ENCODE results near the gene TRAF3.
"Not testable (repeated sequence)": the region's sequence is repeated elsewhere in the genome, so short reads cannot be mapped to it uniquely, and the experiment has no call there.

The TRAF3 gene

GRCh38 chr14:102922490-102923200 is 145.4 kb downstream of the TRAF3 start, which contains the start of gene AMN:
Gene AMN, plus strand, starts transcription at chr14:102922663. Its CDS starts 26 bp downstream, at chr14:102922689.
- Mint-ChIP-seq H3K9me3 (no peaks in the 10 kb centered on the region), H3K36me3 (no peaks in the 10 kb centered on the region)

GRCh38 chr14:102923201-102923924 is 146.1 kb downstream of the TRAF3 start:
- H3K27me3 Mint-ChIP-seq, result peaks cover 2% of the 10 kb centered on the region
- H3K4me1 Mint-ChIP-seq, result peaks cover 13% of the 10 kb centered on the region
- H3K4me3 Mint-ChIP-seq, result peak overlapping the region; percentile 81
- no peaks in the 10 kb centered on the region for H3K9me3 Mint-ChIP-seq
- no peaks in the 10 kb centered on the region for H3K36me3 Mint-ChIP-seq
- DNase-seq (ENCODE audit: low spot score in 2 of 2) (no peak), ATAC-seq (ENCODE audit: low read depth) (no peak)
- no peak overlapping the region for H3K27ac Mint-ChIP-seq

More at GRCh38 chr14:102922490-102923200, 145.4 kb downstream of the TRAF3 start, which contains the start of gene AMN:
- Mint-ChIP-seq H3K27ac (no peak within 1 kb of the TSS), H3K27me3 (peaks cover 2% of the 10 kb centered on the region), H3K4me1 (peaks cover 13% of the 10 kb centered on the region), H3K4me3 (peak within 1 kb of the TSS; percentile 81)
- DNase-seq (ENCODE audit: low spot score in 2 of 2), result no peak
- ATAC-seq (ENCODE audit: low read depth), result peak; percentile 38

GRCh38 chr14:102923925-102924486 is 146.8 kb downstream of the TRAF3 start:
- Mint-ChIP-seq H3K4me1 (peaks cover 17% of the 10 kb centered on the region), H3K27me3 (peaks cover 2% of the 10 kb centered on the region), H3K4me3 (no peak overlapping the region), H3K9me3 (no peaks in the 10 kb centered on the region), H3K27ac (no peak overlapping the region), H3K36me3 (no peaks in the 10 kb centered on the region)
- no peak for ATAC-seq (ENCODE audit: low read depth)
- no peak for DNase-seq (ENCODE audit: low spot score in 2 of 2)

- peaks cover 2% of the 10 kb centered on the region for H3K27me3 Mint-ChIP-seq
- no peak for DNase-seq (ENCODE audit: low spot score in 2 of 2)
- no peak overlapping the region for H3K27ac Mint-ChIP-seq
- no peaks in the 10 kb centered on the region for H3K9me3 Mint-ChIP-seq
- no peak for ATAC-seq (ENCODE audit: low read depth)
- H3K4me1 Mint-ChIP-seq, result peaks cover 17% of the 10 kb centered on the region
- H3K36me3 Mint-ChIP-seq, result no peaks in the 10 kb centered on the region
- no peak overlapping the region for H3K4me3 Mint-ChIP-seq
Observed at GRCh38 chr14:102924632-102925588, 147.7 kb downstream of the TRAF3 start.

- no peaks in the 10 kb centered on the region for H3K9me3 Mint-ChIP-seq
- H3K27me3 Mint-ChIP-seq, result peaks cover 2% of the 10 kb centered on the region
- DNase-seq (ENCODE audit: low spot score in 2 of 2) (no peak), ATAC-seq (ENCODE audit: low read depth) (no peak)
- no peaks in the 10 kb centered on the region for H3K36me3 Mint-ChIP-seq
- H3K27ac Mint-ChIP-seq, result no peak overlapping the region
- no peak overlapping the region for H3K4me3 Mint-ChIP-seq
- peaks cover 17% of the 10 kb centered on the region for H3K4me1 Mint-ChIP-seq
Observed at GRCh38 chr14:102925646-102926045, 148.4 kb downstream of the TRAF3 start.

GRCh38 chr14:102926104-102926503 is 148.9 kb downstream of the TRAF3 start:
- no peak for DNase-seq (ENCODE audit: low spot score in 2 of 2)
- Mint-ChIP-seq H3K4me3 (no peak overlapping the region), H3K27ac (no peak overlapping the region), H3K36me3 (no peaks in the 10 kb centered on the region), H3K27me3 (peaks cover 2% of the 10 kb centered on the region), H3K4me1 (peaks cover 17% of the 10 kb centered on the region), H3K9me3 (no peaks in the 10 kb centered on the region)
- ATAC-seq (ENCODE audit: low read depth), result no peak

GRCh38 chr14:102926840-102927239 is 149.6 kb downstream of the TRAF3 start:
- not testable (repeated sequence) for H3K27ac Mint-ChIP-seq; H3K27me3 Mint-ChIP-seq; H3K36me3 Mint-ChIP-seq; H3K4me3 Mint-ChIP-seq; DNase-seq (ENCODE audit: low spot score in 2 of 2); H3K9me3 Mint-ChIP-seq; ATAC-seq (ENCODE audit: low read depth)
- H3K4me1 Mint-ChIP-seq, result peaks cover 17% of the 10 kb centered on the region

GRCh38 chr14:102927346-102927877 is 150.2 kb downstream of the TRAF3 start:
- Mint-ChIP-seq H3K4me3 (peak overlapping the region; percentile 70), H3K36me3 (no peaks in the 10 kb centered on the region), H3K27me3 (peaks cover 2% of the 10 kb centered on the region), H3K9me3 (no peaks in the 10 kb centered on the region), H3K27ac (no peak overlapping the region), H3K4me1 (peaks cover 17% of the 10 kb centered on the region)
- ATAC-seq (ENCODE audit: low read depth) (no peak), DNase-seq (ENCODE audit: low spot score in 2 of 2) (no peak)

- peak overlapping the region; percentile 70 for H3K4me3 Mint-ChIP-seq
- H3K9me3 Mint-ChIP-seq, result no peaks in the 10 kb centered on the region
- DNase-seq (ENCODE audit: low spot score in 2 of 2), result no peak
- no peak overlapping the region for H3K27ac Mint-ChIP-seq
- ATAC-seq (ENCODE audit: low read depth), result peak; percentile 14
- peaks cover 17% of the 10 kb centered on the region for H3K4me1 Mint-ChIP-seq
- H3K27me3 Mint-ChIP-seq, result peaks cover 2% of the 10 kb centered on the region
- H3K36me3 Mint-ChIP-seq, result no peaks in the 10 kb centered on the region
Observed at GRCh38 chr14:102927878-102928411, 150.7 kb downstream of the TRAF3 start.

- peak overlapping the region; percentile 70 for H3K4me3 Mint-ChIP-seq
- DNase-seq (ENCODE audit: low spot score in 2 of 2) (peak; percentile 71 to 77), ATAC-seq (ENCODE audit: low read depth) (peak; percentile 84)
- H3K36me3 Mint-ChIP-seq, result peaks cover 1% of the 10 kb centered on the region
- H3K27ac Mint-ChIP-seq, result no peak overlapping the region
- no peaks in the 10 kb centered on the region for H3K9me3 Mint-ChIP-seq
- H3K4me1 Mint-ChIP-seq, result peaks cover 15% of the 10 kb centered on the region
- peaks cover 2% of the 10 kb centered on the region for H3K27me3 Mint-ChIP-seq
Observed at GRCh38 chr14:102928412-102929240, 151.4 kb downstream of the TRAF3 start.

GRCh38 chr14:102929241-102930137 is 152.2 kb downstream of the TRAF3 start:
- H3K36me3 Mint-ChIP-seq, result peaks cover 1% of the 10 kb centered on the region
- H3K27me3 Mint-ChIP-seq, result peaks cover 2% of the 10 kb centered on the region
- no peak overlapping the region for H3K27ac Mint-ChIP-seq
- peak overlapping the region; percentile 43 for H3K4me3 Mint-ChIP-seq
- no peaks in the 10 kb centered on the region for H3K9me3 Mint-ChIP-seq
- H3K4me1 Mint-ChIP-seq, result peaks cover 13% of the 10 kb centered on the region
- DNase-seq (ENCODE audit: low spot score in 2 of 2), result no peak
- no peak for ATAC-seq (ENCODE audit: low read depth)
